Stimulated activated CD4-positive, alpha-beta T cell treated with anti-CD3 and anti-CD28 coated beads, Interleukin-1b, Interleukin-23, amount 100 ng/mL, for 4 hours (primary cell): ENCODE results near the gene PCP2.
"Not testable (repeated sequence)": the region's sequence is repeated elsewhere in the genome, so short reads cannot be mapped to it uniquely, and the experiment has no call there.

Source experiments
- DNase-seq, 2 donors: peaks; one replicate each; pipeline ENCODE4 v3.0.0-alpha.2; 2020; ENCODE audit warnings: low read depth in 2 of 2

PCP2 gene

DNA sequence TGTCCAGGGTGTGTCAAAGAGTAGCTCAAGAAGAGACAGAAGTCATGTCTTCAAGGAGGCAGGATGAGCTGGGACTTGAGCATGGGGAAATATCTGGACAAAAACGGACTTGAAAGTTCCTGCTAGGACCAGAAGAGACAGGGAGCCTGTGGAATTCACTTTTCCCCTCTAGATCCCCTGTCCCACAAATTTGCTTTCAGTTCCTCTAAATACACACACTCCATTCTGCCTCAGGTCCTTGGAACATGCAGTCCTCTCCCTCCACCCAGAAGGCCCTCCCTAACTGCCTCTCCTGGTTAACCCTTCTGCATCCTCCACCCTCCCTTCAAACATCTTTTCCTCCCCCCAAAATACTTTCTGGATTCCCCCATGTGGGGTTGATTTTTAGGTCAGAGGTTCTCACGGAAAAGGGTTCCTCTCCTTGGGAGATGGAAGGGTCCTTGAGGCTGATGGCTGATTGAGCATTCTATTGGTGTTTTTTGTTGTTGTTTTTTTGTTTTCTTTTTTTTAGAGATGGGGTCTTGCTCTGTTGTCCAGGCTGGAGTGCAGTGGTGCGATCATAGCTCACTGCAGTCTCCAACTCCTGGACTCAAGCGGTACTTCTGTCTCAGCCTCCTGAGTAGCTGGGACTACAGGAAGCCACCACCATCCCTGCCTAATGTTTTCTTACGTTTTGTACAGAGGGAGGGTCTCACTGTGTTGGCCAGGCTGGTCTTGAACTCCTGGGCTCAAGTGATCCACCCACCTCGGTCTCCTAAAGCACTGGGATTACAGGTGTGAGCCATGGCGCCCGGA lies 28.4 kb upstream of the PCP2 start:
- DNase-seq, result no peak

DNA sequence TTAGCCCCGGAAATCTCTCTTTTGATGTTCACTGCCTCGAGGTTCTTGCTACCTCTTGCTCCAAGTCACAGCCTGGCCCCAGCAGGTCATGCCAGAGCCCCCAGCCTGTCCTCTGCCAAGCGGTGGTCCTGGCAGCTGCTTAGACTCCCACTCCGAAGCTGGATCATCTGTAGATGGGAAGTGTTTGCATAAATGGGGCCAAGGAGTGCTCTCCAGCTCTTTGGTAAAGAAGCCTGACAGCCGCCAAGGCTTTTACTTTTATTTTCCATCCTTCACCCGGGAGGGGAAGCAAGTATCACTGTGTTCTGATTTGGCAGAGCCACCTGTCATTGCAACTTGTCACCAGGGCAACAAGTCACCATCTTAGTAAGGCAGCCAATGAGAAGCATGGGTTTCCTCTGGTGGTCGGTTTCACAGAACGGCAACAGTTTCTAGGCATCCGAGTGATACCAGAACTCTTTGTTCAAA lies 24.7 kb upstream of the PCP2 start:
- DNase-seq, result no peak

DNA sequence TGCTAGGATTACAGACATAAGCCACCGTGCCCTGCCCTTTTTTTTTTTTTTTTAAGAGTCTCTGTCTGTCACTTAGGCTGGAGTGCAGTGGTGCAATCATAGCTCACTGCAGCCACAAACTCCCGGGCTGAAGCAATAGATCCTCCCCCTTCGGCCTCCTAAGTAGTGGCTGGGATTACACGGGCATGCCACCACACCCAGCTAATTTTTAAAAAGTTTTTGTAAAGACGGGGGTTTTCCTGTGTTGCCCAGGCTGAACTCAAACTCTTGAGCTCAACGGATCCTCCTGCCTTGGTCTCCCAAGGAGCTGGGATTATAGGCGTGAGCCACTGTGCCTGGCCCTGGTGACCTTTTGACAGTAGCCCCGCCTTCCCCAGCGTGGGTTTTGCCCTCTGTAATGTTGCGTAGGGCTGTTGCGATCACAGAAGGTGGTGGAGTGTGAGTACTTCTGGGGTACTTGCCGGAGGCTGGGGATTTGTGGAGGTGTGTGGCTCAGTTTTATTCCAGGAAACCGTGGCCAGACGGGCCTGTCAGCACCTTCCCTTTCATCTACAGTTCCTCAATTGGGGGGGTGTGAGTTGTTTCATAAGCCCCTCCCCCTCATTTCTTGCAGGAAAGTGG lies 23.7 kb upstream of the PCP2 start:
- DNase-seq, result no peak

DNA sequence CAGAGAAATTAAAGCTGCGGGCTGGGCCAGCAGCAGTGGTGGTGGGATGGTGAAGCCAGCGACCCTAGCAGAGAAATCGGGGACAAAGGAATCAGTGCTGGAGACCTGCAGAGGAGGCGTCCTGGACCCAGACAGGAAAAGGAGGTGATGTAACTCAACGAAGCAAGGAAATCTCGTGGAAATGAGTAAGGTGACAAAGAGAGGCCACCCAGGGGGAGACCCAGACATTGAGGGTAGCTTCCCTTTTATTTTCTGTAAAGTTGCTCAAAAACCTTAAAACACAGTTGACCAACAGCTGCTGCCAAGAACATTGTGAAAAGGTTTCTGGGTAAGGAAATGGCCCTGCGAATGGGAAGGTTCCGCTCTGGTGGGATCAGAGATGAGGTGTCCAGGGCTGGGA lies 22.1 kb upstream of the PCP2 start:
- no peak for DNase-seq

DNA sequence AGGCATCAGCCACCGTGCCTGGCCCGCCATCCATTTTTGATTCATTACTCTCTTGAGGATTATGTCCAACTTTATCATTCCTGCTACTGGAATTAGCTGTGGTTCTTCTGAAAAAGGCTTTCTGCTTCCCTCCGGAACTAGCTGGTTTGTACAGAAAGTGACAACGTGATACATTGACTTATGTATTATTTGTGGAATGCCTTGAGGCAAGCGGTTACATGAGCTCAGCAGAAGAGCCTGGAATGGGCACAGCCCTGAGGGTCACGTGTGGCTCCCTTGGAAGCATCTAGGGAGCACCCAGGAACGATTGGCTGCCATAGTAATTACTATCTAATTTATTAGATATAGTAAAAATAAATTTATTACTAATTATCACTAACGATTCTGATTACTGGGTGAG lies 20.9 kb upstream of the PCP2 start:
- no peak for DNase-seq

DNA sequence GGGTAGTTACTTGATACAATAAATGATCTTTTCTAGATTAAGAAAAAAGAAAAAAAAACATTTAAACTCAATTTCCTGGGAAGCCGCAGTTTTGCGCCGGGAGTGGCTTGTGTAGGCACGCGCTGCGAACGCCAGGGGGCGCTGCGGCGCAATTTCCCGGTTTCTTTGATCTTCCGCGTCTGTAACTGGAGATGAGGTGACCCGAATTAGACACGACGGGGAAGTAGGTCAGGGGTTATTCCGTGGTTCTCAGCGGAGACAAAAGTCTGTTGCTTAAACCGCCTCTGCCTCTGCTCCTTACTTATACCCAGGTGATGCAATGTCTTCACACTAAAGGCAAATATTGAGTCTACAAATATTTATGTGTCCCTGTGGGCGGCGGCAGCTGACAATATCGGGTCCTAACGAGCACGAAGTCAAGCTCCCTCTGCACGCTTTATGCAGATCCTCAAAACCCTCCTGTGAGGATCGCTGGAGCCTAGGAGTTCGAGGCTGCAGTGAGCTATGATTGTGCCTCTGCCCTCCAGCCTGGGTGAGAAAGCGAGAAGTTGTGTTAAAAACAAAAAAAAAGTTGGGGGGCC lies 18.6 kb upstream of the PCP2 start:
- DNase-seq, result peak; percentile 83 to 86

DNA sequence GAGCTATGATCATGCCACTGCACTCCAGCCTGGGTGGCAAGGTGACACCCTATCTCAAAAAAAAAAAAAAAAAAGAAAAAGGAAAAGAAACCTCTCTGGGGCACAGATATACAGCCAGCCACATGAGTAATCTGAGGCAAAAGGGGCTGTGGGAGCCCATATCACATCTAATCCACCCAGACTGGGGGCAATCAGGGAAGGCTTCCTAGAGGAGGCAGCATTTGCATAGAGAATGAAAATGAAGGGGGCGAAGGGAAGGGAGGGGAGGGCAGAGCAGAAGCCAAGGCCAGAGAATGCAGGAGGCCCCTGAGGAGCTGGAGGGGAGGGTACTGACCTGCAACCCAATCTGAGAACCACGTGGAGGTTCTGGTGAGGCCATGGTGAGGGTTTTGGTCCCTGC lies 16.6 kb upstream of the PCP2 start:
- no peak for DNase-seq

DNA sequence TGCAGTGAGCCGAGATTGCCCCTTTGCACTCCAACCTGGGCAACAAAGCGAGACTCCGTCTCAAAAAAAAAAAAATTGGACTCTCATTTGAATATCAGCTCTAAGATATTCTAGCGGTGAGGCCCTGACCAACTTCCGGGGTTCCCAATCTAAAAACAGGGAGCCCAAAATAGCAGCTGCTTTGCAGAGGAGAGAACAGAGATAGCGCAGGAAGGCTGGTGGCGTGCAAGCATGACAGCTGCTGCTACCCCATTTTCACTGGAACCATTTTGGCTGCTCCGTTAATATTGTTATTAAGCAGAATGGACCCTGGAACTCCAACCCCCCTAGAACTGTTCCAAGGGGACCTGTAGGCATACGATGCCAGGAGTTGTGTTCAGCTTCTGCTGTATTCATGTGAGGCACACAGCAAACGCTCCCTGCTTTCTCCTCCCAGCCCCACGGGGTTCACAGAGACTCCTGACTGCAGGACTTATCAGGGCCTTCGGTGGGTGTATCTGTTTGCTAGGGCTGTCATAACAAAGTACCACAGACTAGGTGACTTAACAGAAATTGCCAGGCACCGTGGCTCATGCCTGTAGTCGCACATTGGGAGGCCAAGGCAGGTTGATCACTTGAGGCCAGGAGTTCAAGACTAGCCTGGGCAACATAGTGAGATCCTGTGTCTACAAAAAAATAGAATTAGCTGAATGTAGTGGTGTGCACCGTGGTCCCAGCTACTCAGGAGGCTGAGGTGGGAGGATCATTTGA lies 14.9 kb upstream of the PCP2 start:
- no peak for DNase-seq

DNA sequence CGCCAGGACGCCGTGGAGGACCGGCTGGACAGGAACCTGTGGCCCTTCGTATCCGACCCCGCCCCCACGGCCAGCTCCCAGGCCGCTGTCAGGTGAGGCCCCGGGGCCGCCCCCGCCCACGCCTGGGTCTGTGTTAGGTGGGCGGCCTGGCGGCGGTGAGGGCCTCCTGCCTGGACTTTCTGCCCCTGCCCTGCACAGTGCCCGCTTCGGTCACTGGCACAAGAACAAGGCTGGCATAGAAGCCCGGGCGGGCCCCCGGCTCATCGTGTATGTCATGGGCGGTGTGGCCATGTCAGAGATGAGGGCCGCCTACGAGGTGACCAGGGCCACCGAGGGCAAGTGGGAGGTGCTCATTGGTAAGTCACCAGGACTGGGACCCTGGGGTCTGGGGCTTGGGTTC lies 13.6 kb upstream of the PCP2 start:
- no peak for DNase-seq

DNA sequence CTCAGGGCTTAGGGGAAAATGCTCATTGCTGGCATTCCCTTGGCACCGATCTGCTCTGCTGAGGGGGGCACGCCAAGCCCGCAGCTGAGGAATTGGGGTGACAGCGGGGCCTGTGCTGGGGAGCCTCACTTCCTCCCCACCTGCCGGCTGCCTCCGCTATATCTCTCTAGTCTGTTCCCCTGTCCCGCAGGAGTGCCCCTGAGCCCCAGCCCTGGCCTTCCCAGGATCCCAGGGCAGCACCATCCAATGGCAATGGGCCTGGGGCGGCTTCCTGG lies 12.8 kb upstream of the PCP2 start:
- no peak for DNase-seq

DNA sequence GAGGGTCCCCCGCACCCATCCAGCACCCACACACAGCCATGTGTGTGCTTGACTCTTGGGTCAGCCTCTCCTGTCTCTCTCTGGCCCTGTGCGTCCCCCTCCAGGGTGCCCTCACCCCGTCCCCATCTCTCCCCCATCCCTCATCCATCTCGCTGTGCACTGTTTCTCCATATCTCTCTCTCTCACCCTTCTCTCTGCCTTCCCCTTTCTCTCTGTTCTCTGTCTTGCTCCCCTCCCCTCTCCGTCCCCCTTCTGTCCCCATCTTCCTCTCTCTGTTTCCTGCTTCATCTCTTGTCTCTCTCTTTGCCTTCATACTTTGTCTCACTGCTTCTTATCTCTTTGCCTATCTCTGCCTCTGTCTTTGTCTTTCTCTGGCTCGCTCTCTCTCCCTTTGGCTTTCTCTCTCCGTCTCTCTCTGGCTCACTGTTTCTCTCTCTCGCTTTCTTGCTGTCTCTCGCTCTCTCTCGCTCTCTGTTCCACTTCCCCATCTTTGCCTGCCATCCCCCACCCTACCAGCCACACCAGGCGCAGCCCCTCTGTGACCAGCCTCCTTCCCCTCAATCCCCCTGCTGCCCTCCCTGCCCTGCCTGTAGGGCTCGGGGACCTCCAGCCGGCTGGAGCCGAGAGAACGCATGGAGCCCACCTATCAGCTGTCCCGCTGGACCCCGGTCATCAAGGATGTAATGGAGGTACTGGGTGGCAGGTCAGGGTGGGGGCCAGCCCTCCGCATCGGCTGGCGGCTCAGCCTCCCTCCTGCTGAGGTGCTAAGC lies 12.3 kb upstream of the PCP2 start:
- DNase-seq, result no peak

DNA sequence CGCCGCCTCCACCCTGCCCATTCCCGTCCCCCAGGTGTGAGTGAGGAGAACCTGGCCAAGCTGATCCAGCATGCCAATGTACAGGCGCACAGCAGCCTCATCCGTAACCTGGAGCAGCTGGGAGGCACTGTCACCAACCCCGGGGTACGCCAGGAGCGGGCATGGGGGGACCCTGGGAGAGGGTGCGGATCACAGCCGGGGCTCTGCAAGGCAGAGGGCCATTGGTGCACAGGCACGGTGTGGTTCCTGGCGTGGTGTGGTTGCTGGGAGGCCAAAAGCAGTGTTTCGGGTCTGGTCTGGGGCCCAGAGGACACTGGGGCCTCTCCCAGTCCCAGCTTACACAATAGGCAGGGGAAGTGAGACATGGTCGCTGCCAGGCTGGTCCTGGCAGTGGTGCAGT lies 11.6 kb upstream of the PCP2 start:
- no peak for DNase-seq

DNA sequence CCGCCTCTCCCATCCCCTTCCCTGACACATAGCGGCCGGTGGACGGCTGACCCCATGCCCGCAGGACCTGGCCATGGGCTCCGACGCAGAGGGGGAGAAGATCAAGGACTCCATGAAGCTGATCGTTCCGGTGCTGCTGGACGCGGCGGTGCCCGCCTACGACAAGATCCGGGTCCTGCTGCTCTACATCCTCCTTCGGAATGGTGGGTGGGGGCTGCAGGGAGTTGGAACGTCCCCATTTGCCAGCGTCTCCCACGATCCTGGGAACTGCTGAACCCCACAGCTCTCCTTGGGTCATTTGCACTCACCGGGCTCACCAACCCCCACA lies 11.0 kb upstream of the PCP2 start:
- no peak for DNase-seq

DNA sequence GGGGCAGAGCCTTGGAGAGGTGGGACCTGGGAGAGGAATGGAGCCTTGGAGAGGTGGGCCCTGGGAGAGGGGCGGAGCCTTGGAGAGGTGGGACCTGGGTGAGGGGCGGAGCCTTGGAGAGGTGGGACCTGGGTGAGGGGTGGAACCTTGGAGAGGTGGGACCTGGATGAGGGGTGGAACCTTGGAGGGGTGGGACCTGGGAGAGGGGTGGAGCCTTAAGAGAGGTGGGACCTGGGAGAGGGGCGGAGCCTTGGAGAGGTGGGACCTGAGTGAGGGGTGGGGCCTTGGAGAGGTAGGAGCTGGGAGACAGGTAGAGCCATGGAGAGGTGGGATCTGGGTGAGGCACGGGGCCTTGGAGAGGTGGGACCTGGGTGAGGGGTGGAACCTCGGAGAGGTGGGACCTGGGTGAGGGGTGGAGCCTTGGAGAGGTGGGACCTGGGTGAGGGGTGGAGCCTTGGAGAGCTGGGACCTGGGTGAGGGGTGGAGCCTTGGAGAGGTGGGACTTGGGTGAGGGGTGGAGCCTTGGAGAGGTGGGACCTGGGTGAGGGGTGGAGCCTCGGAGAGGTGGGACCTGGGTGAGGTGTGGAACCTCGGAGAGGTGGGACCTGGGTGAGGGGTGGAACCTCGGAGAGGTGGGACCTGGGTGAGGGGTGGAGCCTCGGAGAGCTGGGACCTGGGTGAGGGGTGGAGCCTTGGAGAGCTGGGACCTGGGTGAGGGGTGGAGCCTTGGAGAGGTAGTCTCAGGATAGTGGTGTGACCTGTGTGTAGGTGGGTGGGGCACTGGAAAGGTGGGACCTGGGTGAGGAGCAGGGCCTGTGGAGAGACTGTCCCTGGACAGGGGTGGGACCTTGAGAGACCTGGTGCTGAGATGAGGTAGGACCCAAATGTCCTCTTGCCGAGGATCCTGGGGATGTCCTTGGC lies 10.4 kb upstream of the PCP2 start:
- not testable (repeated sequence) for DNase-seq

DNA sequence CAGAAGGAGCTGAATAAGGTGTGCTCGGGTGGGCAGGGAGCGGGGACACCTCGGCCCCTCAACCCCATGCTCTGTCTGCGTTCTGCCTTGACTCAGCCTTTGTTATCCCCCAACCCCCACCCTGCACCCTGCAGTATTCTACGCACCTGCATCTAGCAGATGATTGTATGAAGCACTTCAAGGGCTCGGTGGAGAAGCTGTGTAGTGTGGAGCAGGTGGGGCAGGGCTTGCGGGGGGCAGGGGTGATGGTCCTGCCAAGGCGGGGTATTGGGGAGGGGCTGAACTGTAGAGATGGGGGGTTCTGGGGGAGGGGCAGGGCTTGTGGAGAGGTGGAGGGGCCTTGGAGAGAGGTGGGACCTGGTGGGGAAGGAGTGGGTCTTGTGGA lies 9.5 kb upstream of the PCP2 start:
- no peak for DNase-seq

DNA sequence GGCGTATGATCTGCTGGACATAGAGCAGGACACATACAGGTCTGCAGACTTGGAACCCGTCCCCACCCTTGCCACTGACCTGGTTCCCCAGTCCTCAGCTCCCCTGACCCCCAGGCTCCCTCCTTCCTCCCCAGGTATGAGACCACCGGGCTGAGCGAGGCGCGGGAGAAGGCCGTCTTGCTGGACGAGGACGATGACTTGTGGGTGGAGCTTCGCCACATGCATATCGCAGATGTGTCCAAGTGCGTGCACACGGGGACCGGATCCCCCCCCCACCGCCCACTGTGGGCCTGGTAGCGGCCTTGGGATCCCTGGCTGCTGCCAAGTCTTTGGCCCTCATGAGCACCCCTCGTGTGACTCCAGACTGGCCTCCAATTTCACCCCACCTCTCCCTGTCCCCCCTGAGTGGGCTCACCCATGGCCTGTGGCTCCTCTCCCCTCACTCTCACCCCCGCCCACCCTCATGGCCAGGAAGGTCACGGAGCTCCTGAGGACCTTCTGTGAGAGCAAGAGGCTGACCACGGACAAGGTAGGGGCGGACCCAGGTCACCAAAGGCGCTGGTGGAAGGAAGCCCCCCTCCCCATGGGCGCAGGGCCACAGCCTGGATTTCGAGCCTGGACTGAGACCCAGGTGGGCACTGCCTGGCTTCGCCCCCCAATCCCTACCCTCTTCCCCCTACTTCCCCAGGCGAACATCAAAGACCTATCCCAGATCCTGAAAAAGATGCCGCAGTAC lies 8.9 kb upstream of the PCP2 start:
- no peak for DNase-seq

DNA sequence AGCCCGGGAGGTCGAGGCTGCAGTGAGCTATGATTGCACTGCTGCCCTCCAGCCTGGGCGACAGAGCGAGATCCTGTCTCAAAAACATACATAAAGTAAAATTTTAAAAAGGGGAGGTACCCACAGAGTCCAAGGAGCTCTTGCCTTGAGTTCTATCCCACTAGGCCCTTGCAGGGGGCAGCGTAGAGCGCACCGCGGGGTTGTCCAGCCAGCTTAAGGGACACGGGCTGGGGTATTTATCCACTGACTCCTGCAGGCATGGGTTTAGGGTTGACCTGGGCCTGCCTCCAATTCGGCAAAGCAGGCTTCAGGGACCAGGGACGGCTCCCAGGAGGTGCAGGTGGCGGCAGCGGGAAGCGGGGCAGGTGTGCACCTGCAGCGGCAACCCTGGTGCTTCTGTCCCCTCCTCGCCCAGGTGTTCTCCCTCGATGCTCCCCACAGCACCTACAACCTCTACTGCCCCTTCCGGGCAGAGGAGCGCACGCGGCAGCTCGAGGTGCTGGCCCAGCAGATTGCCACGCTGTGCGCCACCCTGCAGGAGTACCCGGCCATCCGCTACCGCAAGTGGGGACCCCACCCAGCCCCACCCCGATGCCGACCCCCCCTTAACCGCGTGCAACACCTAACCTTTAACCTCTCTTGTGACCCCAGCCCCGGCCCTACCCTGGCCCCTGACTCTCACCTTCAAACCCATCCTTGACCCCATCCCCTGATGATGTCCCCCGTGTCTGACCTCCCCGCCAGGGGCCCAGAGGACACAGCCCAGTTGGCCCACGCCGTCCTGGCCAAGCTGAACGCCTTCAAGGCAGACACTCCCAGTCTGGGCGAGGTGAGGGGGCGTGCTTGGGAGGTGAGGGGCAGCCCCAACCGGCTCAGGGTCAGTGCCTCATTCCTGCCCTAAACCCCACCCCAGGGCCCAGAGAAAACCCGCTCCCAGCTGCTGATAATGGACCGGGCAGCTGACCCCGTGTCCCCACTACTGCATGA lies 8.1 kb upstream of the PCP2 start:
- no peak for DNase-seq

DNA sequence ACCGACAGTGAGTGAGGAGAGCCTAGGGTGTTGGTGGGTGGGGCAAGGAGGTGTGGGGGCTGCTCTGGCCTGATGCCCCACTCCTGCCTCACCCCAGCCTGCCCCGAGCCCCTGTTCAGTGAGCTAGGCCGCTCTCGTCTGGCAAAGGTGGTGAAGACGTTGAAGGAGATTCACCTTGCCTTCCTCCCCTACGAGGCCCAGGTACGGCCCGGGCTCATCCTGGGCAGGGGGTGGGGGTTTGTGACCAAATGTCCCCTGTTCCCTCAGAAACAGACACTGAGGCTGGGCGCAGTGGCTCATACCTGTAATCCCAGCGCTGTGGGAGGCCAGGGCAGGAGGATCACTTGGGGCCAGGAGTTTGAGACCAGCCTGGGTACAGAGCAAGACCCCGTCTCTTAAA lies 7.3 kb upstream of the PCP2 start:
- DNase-seq, result no peak

DNA sequence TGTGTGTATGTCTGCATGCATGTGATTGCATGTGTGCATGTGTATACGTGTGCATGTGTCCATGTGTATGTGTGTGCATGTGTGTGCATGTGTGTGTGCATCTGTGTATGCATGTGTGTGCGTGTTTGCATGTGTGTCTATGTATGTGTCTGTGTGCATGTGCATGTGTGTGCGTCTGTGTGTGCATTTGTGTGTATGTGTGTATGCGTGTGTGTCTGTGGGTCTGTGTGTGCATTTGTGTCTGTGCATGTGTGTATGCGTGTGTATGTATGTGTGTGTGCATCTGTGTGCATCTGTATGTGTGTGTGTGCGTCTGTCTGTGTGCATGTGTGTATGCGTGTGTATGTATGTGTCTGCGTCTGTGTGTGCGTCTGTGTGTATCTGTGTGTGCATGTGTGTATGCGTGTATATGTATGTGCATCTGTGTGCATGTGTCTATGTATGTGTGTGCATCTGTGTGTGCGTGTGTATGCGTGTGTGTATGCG lies 6.4 kb upstream of the PCP2 start:
- DNase-seq, result no peak
